ENCODE data around the gene METTL4. TPM values are rescaled to one million over a fixed set of nuclear protein-coding genes. Genes with fewer than 3 reads are reported as not detected.
A peak's percentile ranks its signal among the peaks of the same experiment; 100 is the strongest.

The METTL4 gene
- total and polyA plus RNA-seq, 4 donors: 8.8 to 19.6 (median 15.6) TPM

GRCh38 chr18:2590303-2590702 lies 19.0 kb upstream of the METTL4 start:
- Histone ChIP-seq H3K4me1 (ENCODE audit: control insufficient read depth, insufficient read depth, low read length) (no peaks in the 10 kb centered on the region), H3K4me3 (ENCODE audit: low read depth, low read length) (no peak overlapping the region), H3K27ac (ENCODE audit: low read depth, low read length) (no peak overlapping the region), H3K27me3 (ENCODE audit: control insufficient read depth, insufficient read depth, low read length) (no peaks in the 10 kb centered on the region), H3K9me3 (ENCODE audit: control insufficient read depth, insufficient read depth, low read length) (no peaks in the 10 kb centered on the region), H3K36me3 (ENCODE audit: control insufficient read depth, insufficient read depth, low read length) (no peaks in the 10 kb centered on the region)
- DNase-seq (ENCODE audit: low read depth in 4 of 6, low spot score in 6 of 6): no peak
- 95% methylated on average over 1 of the region's 2 CpGs for WGBS (ENCODE audit: insufficient coverage)

DNA sequence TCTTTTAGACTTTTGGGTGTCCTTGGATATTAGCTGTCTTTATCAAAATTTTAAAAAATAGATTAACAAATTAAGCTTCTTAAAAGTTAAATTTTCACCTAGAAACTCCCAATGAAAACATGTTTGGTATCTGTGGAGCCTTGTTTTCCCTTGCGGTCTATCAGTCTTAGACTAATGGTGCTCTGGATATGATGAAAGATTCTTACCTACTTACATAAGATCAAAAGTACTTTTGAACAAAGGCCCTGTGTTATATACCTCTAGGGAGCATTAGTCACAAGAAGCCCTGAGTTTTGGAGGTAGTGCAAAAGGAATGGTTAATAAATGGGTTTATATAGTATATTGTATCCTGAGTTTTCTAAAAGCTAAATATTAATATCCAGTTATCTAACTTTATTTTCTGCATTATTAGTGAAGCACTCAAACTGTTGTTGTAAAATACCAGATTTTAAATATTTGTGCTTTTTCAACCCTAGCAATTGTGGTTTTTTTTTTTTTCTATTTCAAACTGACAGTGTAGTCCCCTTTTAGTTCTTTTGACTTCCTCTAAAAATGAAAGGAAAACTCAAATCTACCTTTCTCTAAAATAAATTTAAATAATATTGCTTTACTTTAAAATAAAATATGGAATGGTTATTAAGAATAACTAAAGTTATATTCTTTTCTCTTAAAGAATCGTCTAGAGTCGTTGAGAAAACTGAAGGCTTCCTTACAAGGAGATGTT lies 18.2 kb upstream of the METTL4 start:
- H3K27me3 ChIP-seq (ENCODE audit: control insufficient read depth, insufficient read depth, low read length): no peaks in the 10 kb centered on the region
- H3K27ac ChIP-seq (ENCODE audit: low read depth, low read length): no peak overlapping the region
- no CpG with 5 or more reads among the region's 3 CpGs for WGBS (ENCODE audit: insufficient coverage)
- no peaks in the 10 kb centered on the region for H3K4me1 ChIP-seq (ENCODE audit: control insufficient read depth, insufficient read depth, low read length)
- H3K9me3 ChIP-seq (ENCODE audit: control insufficient read depth, insufficient read depth, low read length): no peaks in the 10 kb centered on the region
- no peak overlapping the region for H3K4me3 ChIP-seq (ENCODE audit: low read depth, low read length)
- H3K36me3 ChIP-seq (ENCODE audit: control insufficient read depth, insufficient read depth, low read length): no peaks in the 10 kb centered on the region
- no peak for DNase-seq (ENCODE audit: low read depth in 4 of 6, low spot score in 6 of 6)

DNA sequence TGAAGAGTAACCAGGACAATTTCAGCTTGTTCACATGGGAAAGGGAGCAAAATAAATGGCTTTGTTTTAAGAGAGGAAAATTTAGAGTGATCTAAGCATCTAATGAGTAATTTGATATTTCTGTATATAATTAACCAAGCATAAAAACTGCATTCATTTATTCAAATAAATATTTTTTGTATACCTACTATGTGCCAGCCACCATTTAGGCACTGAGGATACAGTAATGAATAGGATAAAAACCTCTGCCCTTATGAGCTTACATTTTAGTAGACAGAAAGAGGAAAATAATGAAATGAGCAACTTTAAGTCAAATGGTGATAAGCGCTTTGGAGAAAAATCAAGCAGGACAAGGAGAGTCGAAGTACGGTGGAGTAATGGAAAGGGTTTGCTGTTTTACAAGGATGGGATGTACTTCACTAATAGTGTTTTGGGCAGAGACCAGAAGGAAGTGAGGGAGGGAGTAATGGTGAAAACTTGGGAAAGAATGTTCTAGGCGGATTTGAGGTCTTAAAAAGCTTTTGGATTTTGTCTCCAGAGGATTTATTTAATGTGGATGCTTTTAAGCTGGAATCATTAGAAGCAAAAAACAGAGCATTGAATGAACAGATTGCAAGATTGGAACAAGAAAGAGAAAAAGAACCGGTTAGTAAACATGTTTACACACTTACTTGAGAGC lies 17.5 kb upstream of the METTL4 start:
- Histone ChIP-seq H3K4me3 (ENCODE audit: low read depth, low read length) (no peak overlapping the region), H3K9me3 (ENCODE audit: control insufficient read depth, insufficient read depth, low read length) (no peaks in the 10 kb centered on the region), H3K4me1 (ENCODE audit: control insufficient read depth, insufficient read depth, low read length) (no peaks in the 10 kb centered on the region), H3K27me3 (ENCODE audit: control insufficient read depth, insufficient read depth, low read length) (no peaks in the 10 kb centered on the region), H3K36me3 (ENCODE audit: control insufficient read depth, insufficient read depth, low read length) (no peaks in the 10 kb centered on the region), H3K27ac (ENCODE audit: low read depth, low read length) (no peak overlapping the region)
- DNase-seq (ENCODE audit: low read depth in 4 of 6, low spot score in 6 of 6): no peak
- WGBS (ENCODE audit: insufficient coverage): 94% methylated on average over 4 of the region's 5 CpGs

GRCh38 chr18:2587788-2588187 lies 16.5 kb upstream of the METTL4 start:
- Histone ChIP-seq H3K27me3 (ENCODE audit: control insufficient read depth, insufficient read depth, low read length) (no peaks in the 10 kb centered on the region), H3K4me3 (ENCODE audit: low read depth, low read length) (no peak overlapping the region), H3K27ac (ENCODE audit: low read depth, low read length) (no peak overlapping the region), H3K36me3 (ENCODE audit: control insufficient read depth, insufficient read depth, low read length) (no peaks in the 10 kb centered on the region), H3K9me3 (ENCODE audit: control insufficient read depth, insufficient read depth, low read length) (no peaks in the 10 kb centered on the region), H3K4me1 (ENCODE audit: control insufficient read depth, insufficient read depth, low read length) (no peaks in the 10 kb centered on the region)
- no peak for DNase-seq (ENCODE audit: low read depth in 4 of 6, low spot score in 6 of 6)
- no CpG with 5 or more reads among the region's 3 CpGs for whole genome bisulfite sequencing (ENCODE audit: insufficient coverage)

- Histone ChIP-seq H3K4me3 (ENCODE audit: low read depth, low read length) (no peak overlapping the region), H3K36me3 (ENCODE audit: control insufficient read depth, insufficient read depth, low read length) (no peaks in the 10 kb centered on the region), H3K27ac (ENCODE audit: low read depth, low read length) (no peak overlapping the region), H3K9me3 (ENCODE audit: control insufficient read depth, insufficient read depth, low read length) (no peaks in the 10 kb centered on the region), H3K27me3 (ENCODE audit: control insufficient read depth, insufficient read depth, low read length) (no peaks in the 10 kb centered on the region), H3K4me1 (ENCODE audit: control insufficient read depth, insufficient read depth, low read length) (peaks cover 4% of the 10 kb centered on the region)
- DNase-seq (ENCODE audit: low read depth in 4 of 6, low spot score in 6 of 6): no peak
- no CpG with 5 or more reads among the region's 2 CpGs for WGBS (ENCODE audit: insufficient coverage)
Observed at GRCh38 chr18:2573408-2573807, 2.1 kb upstream of the METTL4 start.

GRCh38 chr18:2572892-2573291 lies 1.6 kb upstream of the METTL4 start:
- no peak for DNase-seq (ENCODE audit: low read depth in 4 of 6, low spot score in 6 of 6)
- WGBS (ENCODE audit: insufficient coverage): 0% methylated on average over 1 of the region's 5 CpGs
- no peaks in the 10 kb centered on the region for H3K27me3 ChIP-seq (ENCODE audit: control insufficient read depth, insufficient read depth, low read length)
- H3K9me3 ChIP-seq (ENCODE audit: control insufficient read depth, insufficient read depth, low read length): no peaks in the 10 kb centered on the region
- no peaks in the 10 kb centered on the region for H3K36me3 ChIP-seq (ENCODE audit: control insufficient read depth, insufficient read depth, low read length)
- peaks cover 4% of the 10 kb centered on the region for H3K4me1 ChIP-seq (ENCODE audit: control insufficient read depth, insufficient read depth, low read length)
- no peak overlapping the region for H3K4me3 ChIP-seq (ENCODE audit: low read depth, low read length)
- no peak overlapping the region for H3K27ac ChIP-seq (ENCODE audit: low read depth, low read length)

- Histone ChIP-seq H3K27me3 (ENCODE audit: control insufficient read depth, insufficient read depth, low read length) (no peaks in the 10 kb centered on the region), H3K36me3 (ENCODE audit: control insufficient read depth, insufficient read depth, low read length) (no peaks in the 10 kb centered on the region), H3K9me3 (ENCODE audit: control insufficient read depth, insufficient read depth, low read length) (no peaks in the 10 kb centered on the region), H3K4me3 (ENCODE audit: low read depth, low read length) (peak overlapping the region; percentile 89), H3K4me1 (ENCODE audit: control insufficient read depth, insufficient read depth, low read length) (peaks cover 4% of the 10 kb centered on the region), H3K27ac (ENCODE audit: low read depth, low read length) (no peak overlapping the region)
- 0% methylated on average over 1 of the region's 1 CpG for WGBS (ENCODE audit: insufficient coverage)
- DNase-seq (ENCODE audit: low read depth in 4 of 6, low spot score in 6 of 6): no peak
Observed at GRCh38 chr18:2572171-2572569, 865 bp upstream of the METTL4 start.

GRCh38 chr18:2570772-2571199 lies 519 bp downstream of the METTL4 start:
- Histone ChIP-seq H3K4me3 (ENCODE audit: low read depth, low read length) (peak overlapping the region; percentile 89), H3K36me3 (ENCODE audit: control insufficient read depth, insufficient read depth, low read length) (no peaks in the 10 kb centered on the region), H3K27me3 (ENCODE audit: control insufficient read depth, insufficient read depth, low read length) (no peaks in the 10 kb centered on the region), H3K4me1 (ENCODE audit: control insufficient read depth, insufficient read depth, low read length) (peaks cover 4% of the 10 kb centered on the region), H3K27ac (ENCODE audit: low read depth, low read length) (peak overlapping the region; percentile 95), H3K9me3 (ENCODE audit: control insufficient read depth, insufficient read depth, low read length) (no peaks in the 10 kb centered on the region)
- DNase-seq (ENCODE audit: low read depth in 4 of 6, low spot score in 6 of 6): peak in 2 of 6 donors; percentile 75 to 93
- WGBS (ENCODE audit: insufficient coverage): 0% methylated on average over 15 of the region's 16 CpGs

- no peaks in the 10 kb centered on the region for H3K9me3 ChIP-seq (ENCODE audit: control insufficient read depth, insufficient read depth, low read length)
- no peaks in the 10 kb centered on the region for H3K36me3 ChIP-seq (ENCODE audit: control insufficient read depth, insufficient read depth, low read length)
- no peak overlapping the region for H3K4me3 ChIP-seq (ENCODE audit: low read depth, low read length)
- H3K27me3 ChIP-seq (ENCODE audit: control insufficient read depth, insufficient read depth, low read length): no peaks in the 10 kb centered on the region
- 95% methylated on average over 4 of the region's 10 CpGs for WGBS (ENCODE audit: insufficient coverage)
- no peak overlapping the region for H3K27ac ChIP-seq (ENCODE audit: low read depth, low read length)
- H3K4me1 ChIP-seq (ENCODE audit: control insufficient read depth, insufficient read depth, low read length): peaks cover 4% of the 10 kb centered on the region
- no peak for DNase-seq (ENCODE audit: low read depth in 4 of 6, low spot score in 6 of 6)
Observed at GRCh38 chr18:2569338-2570207, 1.7 kb downstream of the METTL4 start.

Measured in spinal cord (tissue), 10 donors.